Prostate gland (tissue), 2 donors: ENCODE data around the gene ACKR3.

ENCODE experiments used
- CTCF ChIP-seq, 4 experiments: fragments of 200-600 bp in 2 of 4; fragments of 450-650 bp in 2 of 4; sonication (generic) in 2 of 4; IDR thresholded peaks; 1 replicate in 3 of 4; 2 replicates in 1 of 4; pipeline ENCODE4 v1.5.1; 2016 to 2019; ENCODE audit warnings: antibody characterized with exemption in 4 of 4, mild to moderate bottlenecking in 2 of 4, moderate library complexity in 2 of 4
- POLR2A ChIP-seq: fragments of 450-650 bp; IDR thresholded peaks from one replicate; pipeline ENCODE4 v1.6.1; 2016; ENCODE audit warnings: antibody characterized with exemption, mild to moderate bottlenecking

DNA sequence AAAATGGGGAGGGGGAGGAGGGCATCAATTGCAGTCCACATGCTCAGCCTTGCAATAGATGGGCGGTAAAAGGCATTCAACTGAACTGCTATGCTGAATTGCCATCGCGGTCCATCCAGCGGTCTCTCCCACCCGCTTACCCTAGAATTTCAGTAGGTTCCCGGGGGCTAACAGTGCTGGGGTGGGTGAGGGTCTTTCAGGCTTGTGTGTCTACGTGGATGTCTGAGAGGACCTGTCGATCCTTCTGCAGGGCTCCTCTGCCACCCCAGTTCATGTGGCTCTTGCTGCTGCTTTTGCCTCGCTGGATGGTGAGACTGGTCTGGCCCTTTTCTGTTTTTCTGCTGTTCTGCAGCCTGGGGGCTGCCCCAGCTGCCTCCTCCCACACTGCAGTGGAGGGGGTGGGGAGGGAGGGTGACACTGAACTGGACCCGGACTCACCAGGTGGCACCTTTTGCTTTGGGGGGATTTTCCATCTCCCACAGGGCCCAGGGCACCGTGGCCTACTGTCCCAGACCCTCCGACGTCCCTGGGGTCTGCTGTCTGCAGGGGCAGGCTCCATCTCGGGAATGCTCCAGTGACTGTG is 14.1 kb downstream of the ACKR3 start:
- TF ChIP-seq CTCF (IDR thresholded peaks at IDR 0.05) (no peak), POLR2A (no peak)
